CD4-positive, alpha-beta T cell treated with Interleukin-2 at 100 ng/mL for 4 hours (primary cell): ENCODE results near the gene GPR78.

Experiments used
- DNase-seq: peaks from one replicate; pipeline ENCODE4 v3.0.0-alpha.2; 2020; ENCODE audit warnings: low spot score

The GPR78 gene

GRCh38 chr4:8600266-8600665, 20.1 kb downstream of the GPR78 start:
- no peak for DNase-seq

- DNase-seq = no peak
Observed at GRCh38 chr4:8600686-8601085, 20.5 kb downstream of the GPR78 start.

- no peak for DNase-seq
Observed at GRCh38 chr4:8601086-8601485, 20.9 kb downstream of the GPR78 start.

GRCh38 chr4:8601556-8601955, 21.4 kb downstream of the GPR78 start:
- DNase-seq = no peak

- no peak for DNase-seq
Observed at GRCh38 chr4:8602686-8603430, 22.7 kb downstream of the GPR78 start.

GRCh38 chr4:8603931-8604330, 23.7 kb downstream of the GPR78 start:
- no peak for DNase-seq

- no peak for DNase-seq
Observed at GRCh38 chr4:8605289-8605688, 25.1 kb downstream of the GPR78 start.

GRCh38 chr4:8606476-8606875, 26.3 kb downstream of the GPR78 start:
- DNase-seq = no peak

- no peak for DNase-seq
Observed at GRCh38 chr4:8606966-8607365, 26.8 kb downstream of the GPR78 start.

- peak; percentile 15 for DNase-seq
Observed at GRCh38 chr4:8607603-8608481, 27.6 kb downstream of the GPR78 start.

GRCh38 chr4:8608714-8609391, 28.7 kb downstream of the GPR78 start:
- DNase-seq = no peak

GRCh38 chr4:8609406-8609805, 29.2 kb downstream of the GPR78 start:
- DNase-seq = no peak

GRCh38 chr4:8609824-8610350, 29.7 kb downstream of the GPR78 start:
- DNase-seq = no peak

GRCh38 chr4:8610858-8611616, 30.8 kb downstream of the GPR78 start:
- no peak for DNase-seq

GRCh38 chr4:8612646-8613045, 32.5 kb downstream of the GPR78 start:
- no peak for DNase-seq

GRCh38 chr4:8613421-8614364, 33.5 kb downstream of the GPR78 start:
- DNase-seq = no peak

- DNase-seq = no peak
Observed at GRCh38 chr4:8614365-8615193, 34.4 kb downstream of the GPR78 start.

- no peak for DNase-seq
Observed at GRCh38 chr4:8615366-8615765, 35.2 kb downstream of the GPR78 start.

GRCh38 chr4:8615921-8616787, 36.0 kb downstream of the GPR78 start:
- no peak for DNase-seq
